ENCODE measurements around the gene ZNF546.
"Not testable (repeated sequence)": the region's sequence is repeated elsewhere in the genome, so short reads cannot be mapped to it uniquely, and the experiment has no call there.

Gene ZNF546

GRCh38 chr19:40038047-40038446 lies 41.2 kb downstream of the ZNF546 start:
- H3K4me3 Mint-ChIP-seq; DNase-seq; H3K27ac Mint-ChIP-seq; ATAC-seq (replicated peaks); H3K27me3 Mint-ChIP-seq; H3K9me3 Mint-ChIP-seq; H3K4me1 Mint-ChIP-seq (ENCODE audit: low read depth in 2 of 2); H3K36me3 Mint-ChIP-seq (ENCODE audit: insufficient read depth): not testable (repeated sequence)

- Mint-ChIP-seq H3K9me3 (peaks cover 9 to 20% of the 10 kb centered on the region in 2 donors), H3K36me3 (ENCODE audit: insufficient read depth) (peaks cover 27% of the 10 kb centered on the region)
- not testable (repeated sequence) for H3K4me1 Mint-ChIP-seq (ENCODE audit: low read depth in 2 of 2); ATAC-seq (replicated peaks); H3K27ac Mint-ChIP-seq; H3K4me3 Mint-ChIP-seq; H3K27me3 Mint-ChIP-seq; DNase-seq
These were observed 44.9 kb downstream of the ZNF546 start for GRCh38 chr19:40041718-40042117.

DNA sequence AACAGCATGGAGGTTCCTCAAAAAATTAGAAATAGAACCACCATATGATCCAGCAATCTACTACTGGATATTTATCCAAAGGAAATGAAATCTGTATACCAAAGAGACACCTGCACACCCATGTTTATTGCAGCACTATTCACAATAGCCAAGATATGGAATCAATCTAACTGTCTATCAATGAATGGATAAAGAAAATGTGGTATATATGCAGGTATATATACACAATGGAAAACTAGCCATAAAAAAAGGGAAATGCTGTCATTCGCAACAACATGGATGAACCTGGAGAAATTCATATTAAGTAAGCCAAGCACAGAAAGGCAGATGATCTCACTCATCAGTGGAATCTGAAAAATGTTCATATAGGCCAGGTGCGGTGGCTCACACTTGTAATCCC lies 56.6 kb downstream of the ZNF546 start:
- Mint-ChIP-seq H3K9me3 (peaks cover 0 to under 1% of the 10 kb centered on the region in 2 donors), H3K4me3 (peak overlapping the region; percentile 48 to 99)

DNA sequence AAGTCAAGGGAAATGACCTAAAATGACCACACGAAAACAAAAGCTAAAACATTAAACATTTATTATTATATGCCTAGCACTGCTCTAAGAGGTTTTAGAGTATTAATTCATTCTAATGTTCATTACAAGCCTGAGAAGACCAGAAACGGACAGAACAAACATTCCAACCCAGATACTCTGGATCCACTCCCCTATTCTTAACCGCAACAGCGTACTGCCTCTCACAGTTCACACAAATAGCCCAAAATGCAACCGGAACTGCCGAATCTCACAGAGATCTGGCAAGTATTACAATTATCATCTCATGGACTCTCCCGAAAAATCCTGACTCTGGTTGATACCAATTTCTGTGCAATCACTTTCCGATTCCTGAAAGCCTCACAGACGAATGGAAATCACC lies 57.8 kb downstream of the ZNF546 start:
- Mint-ChIP-seq H3K36me3 (ENCODE audit: insufficient read depth) (peaks cover 9% of the 10 kb centered on the region), H3K9me3 (peaks cover 2 to 12% of the 10 kb centered on the region in 2 donors), H3K27me3 (peaks cover 0 to 9% of the 10 kb centered on the region in 2 donors), H3K27ac (peak overlapping the region; percentile 26 to 59), H3K4me3 (peak overlapping the region; percentile 96 to 99), H3K4me1 (ENCODE audit: low read depth in 2 of 2) (peaks cover 41 to 56% of the 10 kb centered on the region in 2 donors)
- no peak for ATAC-seq (replicated peaks)
- no peak for DNase-seq

More for the DNA sequence above, 56.6 kb downstream of the ZNF546 start:
- ATAC-seq (replicated peaks) (no peak), DNase-seq (no peak)
- peaks cover 16% of the 10 kb centered on the region for H3K36me3 Mint-ChIP-seq (ENCODE audit: insufficient read depth)
- H3K27me3 Mint-ChIP-seq, result no peaks in the 10 kb centered on the region
- H3K27ac Mint-ChIP-seq, result peak overlapping the region in 1 of 2 donors; percentile 59
- peaks cover 43 to 56% of the 10 kb centered on the region in 2 donors for H3K4me1 Mint-ChIP-seq (ENCODE audit: low read depth in 2 of 2)

- no peak for DNase-seq
- H3K27me3 Mint-ChIP-seq, result peaks cover 0 to 13% of the 10 kb centered on the region in 2 donors
- H3K4me1 Mint-ChIP-seq (ENCODE audit: low read depth in 2 of 2), result peaks cover 41 to 56% of the 10 kb centered on the region in 2 donors
- H3K9me3 Mint-ChIP-seq, result peaks cover 5 to 17% of the 10 kb centered on the region in 2 donors
- no peak for ATAC-seq (replicated peaks)
- H3K36me3 Mint-ChIP-seq (ENCODE audit: insufficient read depth), result peaks cover 5% of the 10 kb centered on the region
- peak overlapping the region; percentile 94 to 98 for H3K27ac Mint-ChIP-seq
- H3K4me3 Mint-ChIP-seq, result peak overlapping the region; percentile 96 to 99
These were observed 58.2 kb downstream of the ZNF546 start for GRCh38 chr19:40055049-40055448.

DNA sequence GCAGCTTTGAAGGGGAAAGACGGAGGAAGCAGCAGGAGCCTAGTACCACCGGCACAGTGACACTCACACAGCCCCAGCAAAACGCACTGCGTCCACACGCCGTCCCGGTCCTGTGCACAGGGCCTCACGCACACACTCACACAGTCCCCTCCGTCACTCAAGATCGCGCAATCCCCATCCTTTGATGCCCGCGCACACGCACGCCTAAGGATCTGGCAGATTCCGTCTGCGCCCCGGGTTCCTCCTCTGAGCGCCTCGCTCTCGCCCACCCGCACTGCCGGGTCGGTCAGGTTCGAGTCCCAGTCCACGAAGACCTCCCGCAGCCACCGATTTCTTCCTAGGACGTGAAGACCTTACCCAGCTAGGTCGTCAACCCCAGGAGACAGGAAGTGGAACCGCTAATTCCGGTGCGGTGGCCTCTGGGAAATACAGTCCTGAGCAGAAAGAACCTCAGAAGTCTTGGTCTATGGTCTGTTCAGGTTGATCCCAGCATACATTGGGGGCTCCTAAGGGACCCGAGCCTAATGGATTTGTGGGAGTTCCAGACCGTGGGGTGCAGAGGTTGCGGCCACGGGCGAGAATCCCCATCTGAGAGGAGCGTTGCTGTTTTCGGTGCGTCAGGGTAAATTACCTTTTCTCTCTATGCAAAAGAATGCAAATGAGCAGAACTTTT lies 59.1 kb downstream of the ZNF546 start, which contains the start of gene ZNF780B:
ZNF780B (minus strand) TSS at position 400 of the 673 bp plus-strand sequence. CDS start 5,899 bp downstream, outside the sequence.
- H3K27ac Mint-ChIP-seq, result peak within 1 kb of the TSS; percentile 94 to 98
- H3K9me3 Mint-ChIP-seq, result peaks cover 5 to 17% of the 10 kb centered on the region in 2 donors
- peaks cover 0 to 14% of the 10 kb centered on the region in 2 donors for H3K27me3 Mint-ChIP-seq
- peak within 1 kb of the TSS; percentile 96 to 99 for H3K4me3 Mint-ChIP-seq
- peak; percentile 37 to 57 (median 38) for DNase-seq
- ATAC-seq (replicated peaks), result peak; percentile 88
- peaks cover 37 to 51% of the 10 kb centered on the region in 2 donors for H3K4me1 Mint-ChIP-seq (ENCODE audit: low read depth in 2 of 2)
- no peaks in the 10 kb centered on the region for H3K36me3 Mint-ChIP-seq (ENCODE audit: insufficient read depth)

- ATAC-seq (replicated peaks) (no peak), DNase-seq (no peak)
- Mint-ChIP-seq H3K27me3 (peaks cover 0 to 14% of the 10 kb centered on the region in 2 donors), H3K9me3 (peaks cover 5 to 17% of the 10 kb centered on the region in 2 donors), H3K36me3 (ENCODE audit: insufficient read depth) (no peaks in the 10 kb centered on the region), H3K27ac (peak overlapping the region; percentile 94 to 98), H3K4me1 (ENCODE audit: low read depth in 2 of 2) (peaks cover 37 to 49% of the 10 kb centered on the region in 2 donors), H3K4me3 (peak overlapping the region; percentile 96 to 99)
These were observed 59.6 kb downstream of the ZNF546 start for GRCh38 chr19:40056505-40056904.

DNA sequence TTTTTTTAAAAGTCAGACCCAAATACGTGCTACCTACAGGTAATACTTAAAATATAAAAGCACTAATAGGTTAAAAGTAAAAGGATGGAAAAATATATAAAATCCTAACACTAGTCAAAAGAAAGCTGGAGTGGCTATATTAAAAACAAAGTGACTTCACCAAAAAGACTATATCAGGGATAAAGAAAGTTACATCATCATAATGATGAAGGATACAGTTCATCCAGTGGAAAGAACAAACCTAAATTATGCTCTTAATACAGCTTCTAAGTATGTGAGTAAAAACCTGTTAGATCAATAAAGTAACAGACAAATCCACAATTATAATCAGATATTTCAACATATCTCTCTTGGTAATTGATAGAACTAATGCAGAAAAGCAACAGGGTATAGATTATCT lies 60.3 kb downstream of the ZNF546 start:
- DNase-seq (no peak), ATAC-seq (replicated peaks) (no peak)
- Mint-ChIP-seq H3K9me3 (peaks cover 5 to 19% of the 10 kb centered on the region in 2 donors), H3K4me1 (ENCODE audit: low read depth in 2 of 2) (peaks cover 36 to 45% of the 10 kb centered on the region in 2 donors), H3K27me3 (peaks cover 0 to 14% of the 10 kb centered on the region in 2 donors), H3K4me3 (peak overlapping the region; percentile 96 to 99), H3K27ac (no peak overlapping the region), H3K36me3 (ENCODE audit: insufficient read depth) (no peaks in the 10 kb centered on the region)

- Mint-ChIP-seq H3K9me3 (peaks cover 6 to 29% of the 10 kb centered on the region in 2 donors), H3K4me3 (no peak overlapping the region), H3K27me3 (peaks cover 0 to 14% of the 10 kb centered on the region in 2 donors), H3K4me1 (ENCODE audit: low read depth in 2 of 2) (peaks cover 18 to 20% of the 10 kb centered on the region in 2 donors), H3K36me3 (ENCODE audit: insufficient read depth) (no peaks in the 10 kb centered on the region), H3K27ac (no peak overlapping the region)
- no peak for DNase-seq
- ATAC-seq (replicated peaks), result no peak
These were observed 62.8 kb downstream of the ZNF546 start for GRCh38 chr19:40059624-40060023.

GRCh38 chr19:40070058-40070457 lies 73.2 kb downstream of the ZNF546 start:
- ATAC-seq (replicated peaks) (no peak), DNase-seq (no peak)
- Mint-ChIP-seq H3K36me3 (ENCODE audit: insufficient read depth) (peaks cover 8% of the 10 kb centered on the region), H3K27me3 (no peaks in the 10 kb centered on the region), H3K27ac (no peak overlapping the region), H3K4me1 (ENCODE audit: low read depth in 2 of 2) (no peaks in the 10 kb centered on the region), H3K4me3 (no peak overlapping the region), H3K9me3 (peaks cover 5 to 7% of the 10 kb centered on the region in 2 donors)
